Hair follicular keratinocyte (primary cell): ENCODE measurements around the gene CEP152. TPM values are rescaled to one million over a fixed set of nuclear protein-coding genes. Genes with fewer than 3 reads are reported as not detected.

ENCODE experiments used
- total RNA-seq: library from RNA; depleted of rRNA; stranded (reverse); fragments of >200 nt; gene quantifications from 2 replicates; pipeline ENCODE4 v1.2.3, GENCODE V29; 2015

CEP152 gene, protein sequence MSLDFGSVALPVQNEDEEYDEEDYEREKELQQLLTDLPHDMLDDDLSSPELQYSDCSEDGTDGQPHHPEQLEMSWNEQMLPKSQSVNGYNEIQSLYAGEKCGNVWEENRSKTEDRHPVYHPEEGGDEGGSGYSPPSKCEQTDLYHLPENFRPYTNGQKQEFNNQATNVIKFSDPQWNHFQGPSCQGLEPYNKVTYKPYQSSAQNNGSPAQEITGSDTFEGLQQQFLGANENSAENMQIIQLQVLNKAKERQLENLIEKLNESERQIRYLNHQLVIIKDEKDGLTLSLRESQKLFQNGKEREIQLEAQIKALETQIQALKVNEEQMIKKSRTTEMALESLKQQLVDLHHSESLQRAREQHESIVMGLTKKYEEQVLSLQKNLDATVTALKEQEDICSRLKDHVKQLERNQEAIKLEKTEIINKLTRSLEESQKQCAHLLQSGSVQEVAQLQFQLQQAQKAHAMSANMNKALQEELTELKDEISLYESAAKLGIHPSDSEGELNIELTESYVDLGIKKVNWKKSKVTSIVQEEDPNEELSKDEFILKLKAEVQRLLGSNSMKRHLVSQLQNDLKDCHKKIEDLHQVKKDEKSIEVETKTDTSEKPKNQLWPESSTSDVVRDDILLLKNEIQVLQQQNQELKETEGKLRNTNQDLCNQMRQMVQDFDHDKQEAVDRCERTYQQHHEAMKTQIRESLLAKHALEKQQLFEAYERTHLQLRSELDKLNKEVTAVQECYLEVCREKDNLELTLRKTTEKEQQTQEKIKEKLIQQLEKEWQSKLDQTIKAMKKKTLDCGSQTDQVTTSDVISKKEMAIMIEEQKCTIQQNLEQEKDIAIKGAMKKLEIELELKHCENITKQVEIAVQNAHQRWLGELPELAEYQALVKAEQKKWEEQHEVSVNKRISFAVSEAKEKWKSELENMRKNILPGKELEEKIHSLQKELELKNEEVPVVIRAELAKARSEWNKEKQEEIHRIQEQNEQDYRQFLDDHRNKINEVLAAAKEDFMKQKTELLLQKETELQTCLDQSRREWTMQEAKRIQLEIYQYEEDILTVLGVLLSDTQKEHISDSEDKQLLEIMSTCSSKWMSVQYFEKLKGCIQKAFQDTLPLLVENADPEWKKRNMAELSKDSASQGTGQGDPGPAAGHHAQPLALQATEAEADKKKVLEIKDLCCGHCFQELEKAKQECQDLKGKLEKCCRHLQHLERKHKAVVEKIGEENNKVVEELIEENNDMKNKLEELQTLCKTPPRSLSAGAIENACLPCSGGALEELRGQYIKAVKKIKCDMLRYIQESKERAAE (N-terminal part only)
- total RNA-seq = 3.4 and 5.0 TPM in 2 replicates

DNA sequence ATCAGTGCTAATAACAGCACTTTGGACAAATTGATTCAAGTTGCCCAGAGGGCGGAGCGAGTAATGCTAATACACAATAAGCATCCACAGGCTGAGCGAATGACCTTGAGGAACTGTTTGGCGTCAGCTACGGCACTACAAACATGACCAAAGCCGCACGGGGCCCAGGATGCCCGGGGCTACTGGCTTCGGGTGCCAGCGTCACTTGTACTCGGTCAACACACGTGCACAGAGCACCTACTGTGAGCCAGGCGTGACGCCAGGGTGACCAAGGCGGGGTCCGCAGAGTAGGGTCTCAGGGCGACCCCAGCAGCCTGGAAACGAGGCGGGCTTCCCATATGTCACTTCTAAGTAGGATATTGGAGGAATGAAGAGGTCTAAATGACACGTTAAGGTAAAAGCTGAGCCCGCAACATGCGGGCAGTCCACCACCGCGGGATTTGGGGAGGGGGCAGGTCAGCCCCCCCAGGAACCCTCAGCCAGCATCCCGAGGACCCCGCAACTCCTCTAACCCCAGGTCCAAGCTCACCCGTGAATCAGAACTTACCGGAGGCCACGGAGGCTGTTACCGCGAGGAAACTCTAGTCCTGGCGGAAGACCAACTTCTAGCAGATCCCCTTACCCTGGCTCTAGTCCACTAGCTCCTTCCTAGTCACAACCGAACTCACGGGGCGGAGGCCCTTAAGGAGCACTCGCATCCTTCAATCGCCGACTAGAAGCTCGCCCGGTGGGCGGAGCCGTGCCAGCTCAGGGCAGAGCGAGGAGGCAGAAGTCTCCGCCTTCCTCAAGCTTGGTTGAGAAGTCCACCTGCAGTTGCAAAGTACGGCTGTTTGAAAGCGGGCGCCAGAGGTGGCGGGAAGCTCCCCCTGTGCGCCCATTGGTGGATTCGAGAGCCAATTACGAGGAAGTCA lies at the start of gene CEP152:
Gene CEP152 (minus strand): TSS at position 656 of the 911 bp plus-strand sequence. CDS start 5,420 bp downstream, outside the sequence.

Other genes starting within 250 kb of the CEP152 start
- gene FBN1, start 165.4 kb downstream of the CEP152 start, total RNA-seq = 2.0 and 3.3 TPM in 2 replicates
- gene EID1, start 67.1 kb upstream of the CEP152 start, total RNA-seq = 105 and 121 TPM in 2 replicates
- gene SHC4, start 152.8 kb upstream of the CEP152 start, total RNA-seq = 0.04 and 0.31 TPM in 2 replicates
- gene SECISBP2L, start 235.4 kb upstream of the CEP152 start, total RNA-seq = 6.0 and 9.7 TPM in 2 replicates